Hepatocyte (in vitro differentiated cells): ENCODE results near the gene TMEM26.

Experiments used
- CTCF ChIP-seq: fragments of 200-600 bp; sonication (generic); IDR thresholded peaks from 2 replicates; pipeline ENCODE4 v1.5.1; 2016; ENCODE audit warnings: antibody characterized with exemption, mild to moderate bottlenecking; ENCODE audit not compliant: poor library complexity
- EZH2 ChIP-seq: fragments of 200-600 bp; sonication (generic); IDR thresholded peaks from 2 replicates; pipeline ENCODE4 v1.6.1; 2016; ENCODE audit warnings: antibody characterized with exemption, mild to moderate bottlenecking, borderline replicate concordance
- EZH2phosphoT487 ChIP-seq: fragments of 200-600 bp; sonication (generic); IDR thresholded peaks from one replicate; pipeline ENCODE4 v1.6.1; 2018; ENCODE audit warnings: antibody characterized with exemption, mild to moderate bottlenecking, low read depth, moderate library complexity; ENCODE audit not compliant: unreplicated experiment, severe bottlenecking

DNA sequence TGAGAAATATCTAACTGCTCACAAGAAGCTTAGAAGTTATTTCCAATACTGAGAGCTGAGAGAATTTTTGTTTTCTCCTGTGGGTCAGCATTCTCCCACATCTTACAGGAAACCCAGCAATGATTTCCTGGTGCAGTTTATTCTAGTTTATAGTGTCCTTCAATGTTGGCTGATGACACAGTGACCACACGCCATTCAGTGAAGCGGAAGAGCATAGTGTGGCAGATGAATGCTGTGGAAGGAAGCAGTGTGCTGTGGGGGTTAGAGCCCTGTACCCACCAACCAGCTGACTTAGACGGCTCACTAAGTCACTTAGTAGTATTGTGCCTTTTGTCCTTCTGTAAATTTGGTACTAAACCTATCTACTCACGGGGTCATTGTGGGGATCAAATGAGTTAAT, 1.4 kb upstream of the TMEM26 start:
- TF ChIP-seq EZH2 (no peak), EZH2phosphoT487 (no peak), CTCF (no peak)
